SK-MEL-5 (cell line): ENCODE data around the gene WDR33. TPM values are rescaled to one million over a fixed set of nuclear protein-coding genes. Genes with fewer than 3 reads are reported as not detected.

ENCODE experiments used
- DNase-seq: peaks from one replicate; pipeline ENCODE4 v3.0.0-alpha.2; 2016; ENCODE audit warnings: low read depth, low spot score
- in situ Hi-C: cut with HindIII; loops from 2 replicates; pipeline ENCODE4 v1.10.0; 2016; ENCODE audit warnings: low sequenced_read_pairs, high pct_unique_total_duplicates, low pct_unique_long_range_greater_than_20kb
- total RNA-seq: library from RNA; depleted of rRNA; stranded (reverse); fragments of >200 nt; shearing (Covaris generic); gene quantifications from 2 replicates; pipeline ENCODE4 v1.2.3, GENCODE V29; 2014

Gene WDR33
- total RNA-seq, 1 experiment from 2014 or later, result 25.1 TPM

- no peak for DNase-seq
- in situ Hi-C loops, result no loop called here
Observed at GRCh38 chr2:127685410-127686080, 125.4 kb downstream of the WDR33 start.

- in situ Hi-C loops, result no loop called here
- no peak for DNase-seq
Observed at GRCh38 chr2:127683757-127684156, 127.2 kb downstream of the WDR33 start.

- in situ Hi-C loops, result no loop called here
- no peak for DNase-seq
Observed at GRCh38 chr2:127683056-127683455, 127.9 kb downstream of the WDR33 start.

DNA sequence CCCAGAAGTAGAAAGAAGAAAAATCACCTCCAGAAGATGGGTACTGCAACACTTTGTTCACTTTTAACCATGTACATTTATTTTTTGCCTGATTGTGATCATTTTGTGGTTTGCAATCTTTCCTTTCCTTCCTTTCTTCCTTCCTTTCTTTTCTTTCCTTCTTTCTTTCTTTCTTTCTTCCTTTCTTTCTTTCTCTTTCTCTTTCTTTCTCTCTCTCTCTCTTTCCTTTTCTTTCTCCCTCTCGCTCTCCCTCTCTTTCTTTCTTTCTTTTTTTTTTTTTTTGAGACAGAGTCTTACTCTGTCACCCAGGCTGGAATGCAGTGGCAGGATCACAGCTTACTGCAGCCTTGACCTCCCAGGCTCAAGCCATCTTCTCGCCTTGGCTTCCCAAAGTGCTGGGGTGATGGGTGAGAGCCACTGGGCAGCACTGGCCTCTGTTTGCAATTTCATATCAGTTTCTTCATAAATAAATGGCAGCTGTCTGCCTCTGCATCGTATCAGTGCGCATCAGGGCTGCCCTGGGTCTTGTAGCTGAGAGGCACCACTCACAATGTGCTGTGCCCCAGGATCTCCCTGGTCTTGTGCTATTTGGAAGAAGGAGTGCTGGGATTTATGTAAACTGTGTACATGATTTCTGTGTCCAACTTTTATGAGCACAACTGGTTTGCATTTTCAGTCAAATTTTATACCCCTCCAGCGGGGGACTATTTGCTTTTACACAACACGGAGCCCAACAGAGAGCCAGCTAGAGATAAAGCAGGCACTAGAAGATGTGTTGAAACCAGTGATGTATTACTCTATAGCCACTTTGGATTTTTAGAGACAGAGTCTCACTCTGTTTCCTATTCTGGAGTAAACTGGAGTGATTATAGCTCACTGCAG lies 128.8 kb downstream of the WDR33 start:
- no peak for DNase-seq
- in situ Hi-C loops, result no loop called here

- no peak for DNase-seq
Observed at GRCh38 chr2:127681288-127681804, 129.6 kb downstream of the WDR33 start.

DNA sequence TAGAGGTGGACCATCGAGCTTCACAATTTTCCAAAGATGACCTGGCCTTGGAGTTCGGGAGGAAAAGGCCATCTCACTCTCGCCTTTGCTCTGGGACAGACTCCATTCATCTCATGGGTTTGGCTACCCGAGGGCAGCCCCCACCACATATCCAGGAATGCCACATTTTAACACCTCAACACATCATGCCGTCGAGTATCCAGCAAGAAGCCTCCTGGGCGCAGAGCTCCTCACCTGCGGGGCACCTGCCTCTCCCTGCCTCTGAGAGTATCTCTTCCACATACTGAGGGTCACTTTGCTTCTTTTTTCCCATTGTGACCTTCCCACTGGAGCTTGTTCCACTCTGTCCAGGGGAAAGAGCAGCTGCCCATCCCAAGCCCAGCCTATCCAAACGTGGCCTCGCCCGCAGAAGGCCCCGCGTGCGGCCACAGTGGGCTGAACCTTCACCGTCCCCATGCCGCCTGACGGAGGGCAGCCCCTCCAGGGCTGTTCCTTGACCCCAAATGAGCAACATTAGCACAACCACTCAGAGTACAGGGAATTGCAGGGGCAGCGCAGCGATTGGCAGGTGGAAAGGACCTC lies 130.2 kb downstream of the WDR33 start:
- DNase-seq, result no peak
- in situ Hi-C loops, result no loop called here

More at GRCh38 chr2:127681288-127681804, 129.6 kb downstream of the WDR33 start:
- in situ Hi-C loops, result no loop called here

DNA sequence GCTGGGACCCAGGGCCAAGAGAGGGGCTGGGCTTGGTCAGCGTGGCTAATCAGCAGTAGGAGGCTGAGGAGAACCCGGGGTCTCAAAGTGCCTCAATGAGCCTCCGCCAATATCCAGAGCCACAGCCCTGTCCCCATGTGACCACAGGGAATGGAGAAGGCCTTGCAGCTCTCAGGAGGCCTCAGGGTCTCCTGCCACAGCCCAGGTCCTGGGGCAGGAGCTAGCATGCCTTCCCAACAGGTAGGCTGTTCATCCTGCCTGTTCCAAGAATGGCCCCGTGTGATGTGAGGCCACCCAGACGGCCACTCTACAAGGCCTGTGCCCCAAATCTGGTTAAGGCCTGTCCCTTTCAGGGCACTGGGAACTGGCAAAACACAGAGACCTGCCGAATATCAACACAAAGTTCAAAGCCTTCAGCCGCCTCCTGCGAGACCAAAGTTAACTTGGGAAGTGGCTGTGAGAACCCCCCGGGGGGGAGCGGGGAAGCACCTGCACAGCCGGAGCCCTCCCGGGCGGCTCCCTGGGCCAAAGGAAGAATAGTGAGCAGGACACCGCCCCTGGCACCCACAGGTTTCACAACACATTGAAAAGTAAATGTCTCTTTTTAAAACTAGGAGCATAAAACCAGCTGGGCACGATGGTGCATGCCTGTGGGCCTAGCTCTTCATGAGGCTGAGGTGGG lies 131.2 kb downstream of the WDR33 start:
- no peak for DNase-seq
- in situ Hi-C loops, result no loop called here

- in situ Hi-C loops, result no loop called here
- no peak for DNase-seq
Observed at GRCh38 chr2:127678991-127679390, 132.0 kb downstream of the WDR33 start.

GRCh38 chr2:127678531-127678930 lies 132.4 kb downstream of the WDR33 start:
- DNase-seq, result no peak
- in situ Hi-C loops, result no loop called here

DNA sequence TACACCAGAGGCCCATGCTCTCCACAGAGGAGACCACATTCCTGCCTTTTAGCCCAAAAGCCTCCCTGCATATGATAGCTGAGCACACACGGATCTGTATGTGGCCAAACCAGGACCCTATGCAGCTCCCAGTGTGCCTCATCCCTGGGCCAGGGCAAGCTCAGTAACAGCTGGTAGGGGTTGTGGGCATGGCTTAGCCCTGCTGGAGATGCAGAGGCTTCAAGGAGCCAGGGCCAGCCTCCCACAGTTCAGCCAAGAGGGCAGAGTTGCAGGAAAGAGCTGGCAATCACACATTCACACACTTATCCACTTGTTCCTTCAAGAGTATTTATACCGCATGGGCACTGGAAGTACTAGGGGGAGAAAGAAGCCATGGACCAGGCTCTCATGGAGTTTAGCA lies 134.1 kb downstream of the WDR33 start:
- no peak for DNase-seq
- in situ Hi-C loops, result no loop called here

DNA sequence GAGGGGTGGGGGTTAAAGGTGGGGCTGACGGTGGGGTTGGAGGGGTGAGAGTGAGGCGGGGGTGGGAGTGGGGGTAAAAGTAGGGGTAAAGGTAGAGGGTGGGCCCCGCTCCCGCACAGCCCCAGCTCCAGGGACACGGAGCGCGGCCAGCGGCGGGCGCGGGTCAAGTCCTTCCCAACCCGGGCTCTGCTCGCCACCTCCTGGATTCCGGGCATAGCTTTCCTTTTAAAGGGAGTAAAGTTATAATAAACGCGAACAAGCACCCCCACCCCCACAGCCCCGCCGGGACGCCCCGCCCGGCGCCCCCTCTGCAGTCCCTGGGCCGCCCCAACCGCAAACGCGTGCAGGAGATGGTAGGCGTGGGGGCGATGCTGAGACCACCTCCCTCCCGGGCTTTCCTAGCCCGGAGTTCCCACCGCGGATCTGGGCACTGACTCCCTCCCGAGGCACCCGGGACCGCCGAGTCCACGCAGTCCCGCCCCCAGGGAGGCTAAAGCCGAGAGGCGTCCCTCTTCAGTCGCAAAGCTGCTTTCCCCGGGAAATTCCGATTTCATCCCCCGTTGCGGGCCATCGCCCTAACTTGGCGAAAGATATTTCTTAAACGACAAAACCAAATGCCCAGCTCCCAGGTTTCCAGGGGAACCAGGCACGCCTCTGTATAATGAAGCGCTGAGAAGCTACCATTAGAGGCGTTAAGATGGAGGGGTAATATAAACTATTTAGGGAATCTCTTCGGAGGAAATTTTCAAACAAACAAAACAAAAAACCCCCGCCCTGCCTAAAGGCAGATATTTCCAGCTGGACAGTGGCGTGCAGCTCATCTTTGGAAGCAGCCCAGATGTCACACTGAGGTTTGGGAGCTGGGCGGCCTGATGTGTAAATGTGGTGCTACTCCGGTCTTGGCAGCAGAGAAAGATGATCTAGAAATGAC lies 135.4 kb downstream of the WDR33 start, which contains the start of gene LIMS2:
Gene LIMS2 (minus strand): TSS at position 200 of the 931 bp plus-strand sequence. CDS start 506 bp downstream, outside the sequence.
- no peak for DNase-seq
- in situ Hi-C loops, result no loop called here

DNA sequence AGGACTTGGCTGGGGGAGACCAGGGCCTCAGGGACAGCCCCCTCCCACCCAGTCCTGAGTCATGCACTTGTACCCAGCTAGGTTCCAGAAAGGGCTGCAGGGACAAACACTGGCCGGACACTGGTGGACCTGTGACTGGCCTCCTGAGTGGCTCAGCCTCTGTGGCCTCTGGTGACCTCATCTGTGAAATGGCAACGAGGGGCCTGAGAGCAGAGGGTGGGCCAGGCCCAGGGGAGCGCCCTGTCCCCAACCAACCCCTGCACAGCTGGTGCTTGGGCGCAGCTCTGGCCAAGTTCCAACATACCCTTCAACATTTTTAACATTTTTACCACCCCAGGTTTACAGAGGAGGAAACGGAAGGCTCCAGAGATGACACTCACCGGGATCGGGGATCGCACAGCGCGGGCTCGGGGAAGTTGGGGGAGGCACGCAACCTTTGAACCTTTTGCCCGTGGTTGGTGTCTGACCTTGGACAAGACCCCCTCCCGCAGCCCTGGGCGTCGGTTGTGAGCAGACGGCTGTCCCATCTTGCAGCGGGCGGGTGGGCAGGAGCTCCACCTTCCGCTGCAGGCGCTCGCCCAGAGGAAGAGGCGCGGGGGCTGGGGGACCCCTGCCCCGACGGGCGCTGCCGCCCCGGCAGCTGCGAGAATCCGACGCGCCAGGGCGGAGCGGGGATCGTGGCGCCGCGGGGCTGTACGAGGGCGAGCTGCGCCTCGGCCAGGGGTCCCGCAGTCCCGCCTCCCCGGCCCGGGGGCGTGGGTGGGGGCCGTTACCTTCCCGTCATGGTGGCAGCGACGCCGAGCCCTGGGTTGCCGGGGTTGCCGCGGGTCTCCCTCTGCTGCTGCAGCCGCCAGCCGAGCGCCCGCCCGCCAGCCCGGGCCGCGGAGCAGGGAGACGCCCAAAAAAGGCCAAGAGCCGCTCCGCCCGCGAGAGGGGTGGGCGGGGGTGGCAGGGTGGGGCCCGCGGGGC lies 136.4 kb downstream of the WDR33 start:
- in situ Hi-C loops, result no loop called here
- no peak for DNase-seq

GRCh38 chr2:127673291-127674069 lies 137.5 kb downstream of the WDR33 start:
- no peak for DNase-seq
- in situ Hi-C loops, result no loop called here

DNA sequence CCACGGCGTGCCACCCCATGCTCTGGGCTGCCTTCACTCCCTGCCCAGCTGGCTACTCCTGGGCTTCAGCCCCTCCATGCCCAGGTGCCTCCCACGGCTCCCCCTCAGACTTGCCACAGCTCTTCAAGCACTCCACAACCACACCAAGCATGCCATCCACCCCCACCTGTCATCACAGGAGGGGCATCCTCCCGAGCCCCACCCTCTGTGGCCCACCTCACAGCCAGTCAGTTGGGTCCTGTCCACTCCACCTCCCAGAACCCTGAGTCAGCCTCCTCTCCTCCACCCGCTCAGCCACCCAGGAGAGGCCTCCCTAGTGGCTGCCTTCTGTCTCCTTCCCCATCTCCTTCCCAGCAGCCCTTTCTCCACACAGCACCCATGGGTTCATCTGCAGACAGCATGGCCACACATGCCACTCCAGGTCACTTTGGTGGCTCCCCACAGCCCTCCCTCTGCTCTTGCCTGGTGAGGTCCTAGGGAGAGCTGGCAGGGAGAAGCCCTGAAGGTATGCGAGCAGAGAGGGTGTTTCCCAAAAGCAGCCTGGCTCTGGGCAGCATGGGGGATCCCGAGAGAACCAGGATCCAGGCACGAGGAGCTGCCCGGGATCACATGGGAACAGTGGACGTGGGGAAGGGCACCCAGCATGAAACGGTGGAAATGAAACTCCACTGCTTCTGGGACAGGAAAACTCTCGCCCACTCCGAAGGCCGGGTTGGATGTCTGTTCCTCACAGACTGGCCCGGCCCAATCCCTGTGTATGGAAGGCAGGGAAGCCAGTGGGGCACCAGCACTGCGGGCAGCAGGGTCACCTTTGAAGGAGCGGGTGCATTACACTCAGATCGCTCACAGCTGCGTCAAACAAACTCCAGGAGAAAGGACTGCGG lies 138.4 kb downstream of the WDR33 start:
- in situ Hi-C loops, result no loop called here
- DNase-seq, result no peak
